Upper lobe of right lung (tissue), 1 donor: Measurements from ENCODE around the gene HAX1. TPM values are rescaled to one million over a fixed set of nuclear protein-coding genes. Genes with fewer than 3 reads are reported as not detected.
A peak's percentile ranks its signal among the peaks of the same experiment; 100 is the strongest.
"Not testable (repeated sequence)": the region's sequence is repeated elsewhere in the genome, so short reads cannot be mapped to it uniquely, and the experiment has no call there.

ENCODE experiments used
- ATAC-seq: fragments of 200-7000 bp; cut with Tn5 transposase; one replicate; pipeline ENCODE4 v1.9.1; 2020; ENCODE audit warnings: mild to moderate bottlenecking, moderate library complexity
- DNase-seq: peaks from one replicate; pipeline ENCODE4 v3.0.0-alpha.2; 2020
- H3K27ac ChIP-seq: fragments of 200-600 bp; one replicate; pipeline ENCODE4 v1.8.0; 2022
- H3K27me3 ChIP-seq: fragments of 200-600 bp; one replicate; pipeline ENCODE4 v1.8.0; 2022; ENCODE audit warnings: mild to moderate bottlenecking
- H3K36me3 ChIP-seq: fragments of 200-600 bp; one replicate; pipeline ENCODE4 v1.8.0; 2022
- H3K4me1 ChIP-seq: fragments of 200-600 bp; one replicate; pipeline ENCODE4 v1.8.0; 2022
- H3K4me3 ChIP-seq: fragments of 200-600 bp; one replicate; pipeline ENCODE4 v1.8.0; 2022; ENCODE audit warnings: mild to moderate bottlenecking
- H3K9me3 ChIP-seq: fragments of 200-600 bp; one replicate; pipeline ENCODE4 v1.8.0; 2022
- CTCF ChIP-seq: fragments of 200-600 bp; IDR thresholded peaks from one replicate; pipeline ENCODE4 v1.8.0; 2022; ENCODE audit warnings: antibody characterized with exemption
- intact Hi-C: fragments of 100-400 bp; cut with DNase I; formaldehyde crosslinking; loops from one replicate; pipeline ENCODE4 v1.11.0; 2022
- long read RNA-seq: library from polyadenylated mRNA; unstranded; transcript quantifications from one replicate; pipeline ENCODE4 v2.0.0, GENCODE V29; 2021
- total RNA-seq: library from RNA; stranded (reverse); fragmentation: NEBNext Ultra II Directional; extraction: Animal tissue kit (Norgen Biotek cat#: 25700); gene quantifications from one replicate; pipeline ENCODE4 v1.2.1, GENCODE V29; 2021
- donor health status: DM: no; HTN: yes; CAD: no; lungs with severe emphysema.

The HAX1 gene
- 78.2 TPM for total RNA-seq
- long read RNA-seq, transcript HAX1-201 (7 exons, 1,227 nt) = major isoform, 61 of 76 reads
- long read RNA-seq, partial matches to known transcripts = 8 of 76 reads
- long read RNA-seq, other reads (novel, unspliced or antisense) = 3 of 76 reads

- peaks cover 10% of the 10 kb centered on the region for H3K4me1 ChIP-seq
- peak; percentile 96 for DNase-seq
- H3K9me3 ChIP-seq = no peaks in the 10 kb centered on the region
- intact Hi-C loops = no loop called here
- ATAC-seq = peak; percentile 96
- no peaks in the 10 kb centered on the region for H3K27me3 ChIP-seq
- peaks cover 53% of the 10 kb centered on the region for H3K36me3 ChIP-seq
- peak; percentile 76 for TF ChIP-seq CTCF
- H3K27ac ChIP-seq = peak within 1 kb of the TSS; percentile 90
- H3K4me3 ChIP-seq = peak within 1 kb of the TSS; percentile 90
These were observed at the start of gene HAX1 for GRCh38 chr1:154272217-154272998. Gene HAX1 (plus strand): TSS chr1:154272629. CDS start chr1:154272724, 95 bp downstream.

GRCh38 chr1:154222918-154223317, 49.5 kb upstream of the HAX1 start:
- no peak overlapping the region for H3K27ac ChIP-seq
- peak overlapping the region; percentile 78 for H3K4me3 ChIP-seq
- peaks cover 39% of the 10 kb centered on the region for H3K36me3 ChIP-seq
- H3K27me3 ChIP-seq = no peaks in the 10 kb centered on the region
- DNase-seq = no peak
- intact Hi-C loops = no loop called here
- no peak for TF ChIP-seq CTCF
- H3K9me3 ChIP-seq = no peaks in the 10 kb centered on the region
- no peak for ATAC-seq
- peaks cover 38% of the 10 kb centered on the region for H3K4me1 ChIP-seq

GRCh38 chr1:154223621-154224020, 48.8 kb upstream of the HAX1 start:
- H3K36me3 ChIP-seq = peaks cover 39% of the 10 kb centered on the region
- H3K4me3 ChIP-seq = no peak overlapping the region
- H3K27ac ChIP-seq = no peak overlapping the region
- DNase-seq (no peak), ATAC-seq (no peak)
- no peaks in the 10 kb centered on the region for H3K9me3 ChIP-seq
- H3K4me1 ChIP-seq = peaks cover 32% of the 10 kb centered on the region
- TF ChIP-seq CTCF = no peak
- no peaks in the 10 kb centered on the region for H3K27me3 ChIP-seq
- intact Hi-C loops = no loop called here

GRCh38 chr1:154225370-154225769, 47.1 kb upstream of the HAX1 start:
- Histone ChIP-seq H3K4me1 (peaks cover 22% of the 10 kb centered on the region), H3K36me3 (peaks cover 54% of the 10 kb centered on the region), H3K27me3 (no peaks in the 10 kb centered on the region), H3K9me3 (no peaks in the 10 kb centered on the region), H3K4me3 (no peak overlapping the region), H3K27ac (no peak overlapping the region)
- intact Hi-C loops = no loop called here
- TF ChIP-seq CTCF = no peak
- ATAC-seq (no peak), DNase-seq (no peak)

- H3K36me3 ChIP-seq = peaks cover 97% of the 10 kb centered on the region
- H3K4me1 ChIP-seq, H3K9me3 ChIP-seq, ATAC-seq, H3K4me3 ChIP-seq, DNase-seq, H3K27me3 ChIP-seq, H3K27ac ChIP-seq, intact Hi-C loops: not testable (repeated sequence)
These were observed 41.3 kb upstream of the HAX1 start for GRCh38 chr1:154231112-154231511.

- ATAC-seq, H3K27me3 ChIP-seq, DNase-seq, H3K27ac ChIP-seq, H3K4me3 ChIP-seq, H3K4me1 ChIP-seq, intact Hi-C loops, H3K9me3 ChIP-seq: not testable (repeated sequence)
- peaks cover 97% of the 10 kb centered on the region for H3K36me3 ChIP-seq
These were observed 39.3 kb upstream of the HAX1 start for GRCh38 chr1:154233127-154233526.
